H1 (cell line): ENCODE measurements around the gene P3H3. TPM values are rescaled to one million over a fixed set of nuclear protein-coding genes. Genes with fewer than 3 reads are reported as not detected.

Experiments
- CBX8 ChIP-seq: fragments of 300-800, 300-1000 bp; sonication (generic); IDR thresholded peaks from 2 replicates; pipeline ENCODE4 v1.7.1; 2016; ENCODE audit warnings: low read depth, low read length, borderline replicate concordance
- polyA plus RNA-seq, 7 experiments: library from polyadenylated mRNA; depleted of rRNA in 3 of 7; stranded (reverse) in 5 of 7; unstranded in 2 of 7; fragments of >200 nt in 5 of 7; fragments of 200-250 nt in 2 of 7; gene quantifications; 1 replicate in 5 of 7; 2 replicates in 1 of 7; 4 replicates in 1 of 7; pipeline versions ENCODE4 v1.2.1 to v1.2.3, GENCODE V29; 2011 to 2013; ENCODE audit warnings: missing spikeins in 2 of 7, mixed read lengths in 2 of 7
- total RNA-seq: library from RNA; stranded (reverse); fragmentation: NEBNext Ultra II Directional; extraction: Animal tissue kit (Norgen Biotek cat#: 25700); gene quantifications from 2 replicates; pipeline ENCODE4 v1.2.1, GENCODE V29; 2021
- TF ChIP-seq, protein P1 (sequence below), 3 experiments: IDR thresholded peaks; 1 replicate in 2 of 3; 2 replicates in 1 of 3; pipeline versions ENCODE4 v1.5.1 to v1.6.1; 2011; ENCODE audit warnings: low read length in 3 of 3, mild to moderate bottlenecking in 3 of 3, inconsistent platforms in 2 of 3, low read depth in 1 of 3, moderate library complexity in 1 of 3; ENCODE audit not compliant: insufficient read depth in 1 of 3; ENCODE audit errors: control extremely low read depth in 1 of 3

The P3H3 gene
- total and polyA plus RNA-seq, 2 of the 8 experiments (the other 6 are each of a cell fraction or from before 2014, with no cell fraction given): 22.9 to 43.5 TPM

- TF ChIP-seq, protein P1, sequence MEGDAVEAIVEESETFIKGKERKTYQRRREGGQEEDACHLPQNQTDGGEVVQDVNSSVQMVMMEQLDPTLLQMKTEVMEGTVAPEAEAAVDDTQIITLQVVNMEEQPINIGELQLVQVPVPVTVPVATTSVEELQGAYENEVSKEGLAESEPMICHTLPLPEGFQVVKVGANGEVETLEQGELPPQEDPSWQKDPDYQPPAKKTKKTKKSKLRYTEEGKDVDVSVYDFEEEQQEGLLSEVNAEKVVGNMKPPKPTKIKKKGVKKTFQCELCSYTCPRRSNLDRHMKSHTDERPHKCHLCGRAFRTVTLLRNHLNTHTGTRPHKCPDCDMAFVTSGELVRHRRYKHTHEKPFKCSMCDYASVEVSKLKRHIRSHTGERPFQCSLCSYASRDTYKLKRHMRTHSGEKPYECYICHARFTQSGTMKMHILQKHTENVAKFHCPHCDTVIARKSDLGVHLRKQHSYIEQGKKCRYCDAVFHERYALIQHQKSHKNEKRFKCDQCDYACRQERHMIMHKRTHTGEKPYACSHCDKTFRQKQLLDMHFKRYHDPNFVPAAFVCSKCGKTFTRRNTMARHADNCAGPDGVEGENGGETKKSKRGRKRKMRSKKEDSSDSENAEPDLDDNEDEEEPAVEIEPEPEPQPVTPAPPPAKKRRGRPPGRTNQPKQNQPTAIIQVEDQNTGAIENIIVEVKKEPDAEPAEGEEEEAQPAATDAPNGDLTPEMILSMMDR (IDR thresholded peaks at IDR 0.05; ENCODE audit: control extremely low read depth in 1 of 3, insufficient read depth in 1 of 3, low read depth in 1 of 3, low read length in 3 of 3): no peak
- TF ChIP-seq CBX8: no peak
These were observed 3.3 kb downstream of the P3H3 start (continued) for GRCh38 chr12:6831450-6831995.
